HG02759 (cell line): ENCODE data around the gene VSIG10L2.
"Not testable (repeated sequence)": the region's sequence is repeated elsewhere in the genome, so short reads cannot be mapped to it uniquely, and the experiment has no call there.

Experiments
- ATAC-seq: cut with Tn5 transposase; IDR thresholded peaks from one replicate; pipeline ENCODE4 v1.9.1; 2021; ENCODE audit warnings: mild to moderate bottlenecking, moderate library complexity; ENCODE audit not compliant: unreplicated experiment

Gene VSIG10L2

GRCh38 chr11:125959511-125959910 is 13.7 kb downstream of the VSIG10L2 start:
- no peak for ATAC-seq

GRCh38 chr11:125959931-125960330 is 14.1 kb downstream of the VSIG10L2 start:
- no peak for ATAC-seq

GRCh38 chr11:125960771-125961170 is 14.9 kb downstream of the VSIG10L2 start:
- ATAC-seq, result no peak

GRCh38 chr11:125967515-125967914 is 21.7 kb downstream of the VSIG10L2 start:
- no peak for ATAC-seq

GRCh38 chr11:125968354-125968753 is 22.5 kb downstream of the VSIG10L2 start:
- no peak for ATAC-seq

GRCh38 chr11:125971618-125972017 is 25.8 kb downstream of the VSIG10L2 start:
- ATAC-seq, result no peak

GRCh38 chr11:125974284-125974683 is 28.4 kb downstream of the VSIG10L2 start:
- ATAC-seq, result no peak

GRCh38 chr11:125975634-125976033 is 29.8 kb downstream of the VSIG10L2 start:
- no peak for ATAC-seq

- ATAC-seq, result no peak
These were observed 30.3 kb downstream of the VSIG10L2 start for GRCh38 chr11:125976156-125976555.

- no peak for ATAC-seq
These were observed 31.5 kb downstream of the VSIG10L2 start for GRCh38 chr11:125977333-125977732.

- no peak for ATAC-seq
These were observed 32.4 kb downstream of the VSIG10L2 start for GRCh38 chr11:125978181-125978716.

- no peak for ATAC-seq
These were observed 33.0 kb downstream of the VSIG10L2 start for GRCh38 chr11:125978778-125979407.

- no peak for ATAC-seq
These were observed 33.7 kb downstream of the VSIG10L2 start for GRCh38 chr11:125979511-125979910.

- ATAC-seq, result no peak
These were observed 34.6 kb downstream of the VSIG10L2 start for GRCh38 chr11:125980436-125980835.

GRCh38 chr11:125982348-125982730 is 36.5 kb downstream of the VSIG10L2 start:
- no peak for ATAC-seq

- not testable (repeated sequence) for ATAC-seq
These were observed 40.1 kb downstream of the VSIG10L2 start for GRCh38 chr11:125985956-125986355.

- no peak for ATAC-seq
These were observed 41.3 kb downstream of the VSIG10L2 start for GRCh38 chr11:125987066-125987641.

GRCh38 chr11:125990244-125990643 is 44.4 kb downstream of the VSIG10L2 start:
- no peak for ATAC-seq

GRCh38 chr11:125992893-125993292 is 47.0 kb downstream of the VSIG10L2 start:
- ATAC-seq, result no peak

GRCh38 chr11:125994509-125994908 is 48.7 kb downstream of the VSIG10L2 start:
- ATAC-seq, result no peak

GRCh38 chr11:125995313-125995712 is 49.5 kb downstream of the VSIG10L2 start:
- ATAC-seq, result peak; percentile 84

- no peak for ATAC-seq
These were observed 52.4 kb downstream of the VSIG10L2 start for GRCh38 chr11:125998267-125998666.
